ENCODE measurements around the gene LRMDA. TPM values are rescaled to one million over a fixed set of nuclear protein-coding genes. Genes with fewer than 3 reads are reported as not detected.

The LRMDA gene
- polyA plus RNA-seq, 3 donors: 39.8 to 59.6 (median 56.4) TPM

GRCh38 chr10:76106611-76107010 lies 675.2 kb downstream of the LRMDA start:
- Histone ChIP-seq H3K4me2 (replicated peaks; ENCODE audit: extremely low read depth, low read length, poor library complexity, severe bottlenecking) (no peak overlapping the region), H3K4me3 (replicated peaks in 1 of 3; ENCODE audit: low read depth in 2 of 3, low read length in 3 of 3) (no peak overlapping the region), H4K20me1 (ENCODE audit: insufficient read depth, low read length) (no peaks in the 10 kb centered on the region), H3K4me1 (ENCODE audit: control insufficient read depth in 1 of 2, insufficient read depth in 2 of 2, low read length in 2 of 2) (no peaks in the 10 kb centered on the region), H2AFZ (ENCODE audit: insufficient read depth, low read depth, low read length, poor library complexity, severe bottlenecking) (no peak overlapping the region), H3K79me2 (ENCODE audit: insufficient read depth, low read length) (no peaks in the 10 kb centered on the region), H3K36me3 (replicated peaks in 1 of 2; ENCODE audit: control insufficient read depth in 1 of 2, insufficient read depth in 2 of 2, low read length in 2 of 2) (no peaks in the 10 kb centered on the region), H3K27ac (ENCODE audit: low read depth in 1 of 2, low read length in 2 of 2) (no peak overlapping the region), H3K9ac (ENCODE audit: insufficient read depth, low read length, poor library complexity, severe bottlenecking) (no peak overlapping the region), H3K27me3 (ENCODE audit: control insufficient read depth in 2 of 2, insufficient read depth in 2 of 2, low read length in 2 of 2) (no peaks in the 10 kb centered on the region), H3K9me3 (replicated peaks in 1 of 2; ENCODE audit: control insufficient read depth in 1 of 2, insufficient read depth in 1 of 2, low read length in 2 of 2) (no peaks in the 10 kb centered on the region)
- DNase-seq: no peak
- H3K4me1 Mint-ChIP-seq: peaks cover 8% of the 10 kb centered on the region
- intact Hi-C loops (cut with micrococcal nuclease): no loop called here
- peaks cover 0 to 2% (median 1%) of the 10 kb centered on the region in 3 donors for H3K27me3 Mint-ChIP-seq (ENCODE audit: low read depth in 3 of 3)
- no peak overlapping the region for H3K27ac Mint-ChIP-seq
- WGBS (ENCODE audit: insufficient coverage): 96% methylated on average over 4 of the region's 6 CpGs
- TF ChIP-seq, protein P1, sequence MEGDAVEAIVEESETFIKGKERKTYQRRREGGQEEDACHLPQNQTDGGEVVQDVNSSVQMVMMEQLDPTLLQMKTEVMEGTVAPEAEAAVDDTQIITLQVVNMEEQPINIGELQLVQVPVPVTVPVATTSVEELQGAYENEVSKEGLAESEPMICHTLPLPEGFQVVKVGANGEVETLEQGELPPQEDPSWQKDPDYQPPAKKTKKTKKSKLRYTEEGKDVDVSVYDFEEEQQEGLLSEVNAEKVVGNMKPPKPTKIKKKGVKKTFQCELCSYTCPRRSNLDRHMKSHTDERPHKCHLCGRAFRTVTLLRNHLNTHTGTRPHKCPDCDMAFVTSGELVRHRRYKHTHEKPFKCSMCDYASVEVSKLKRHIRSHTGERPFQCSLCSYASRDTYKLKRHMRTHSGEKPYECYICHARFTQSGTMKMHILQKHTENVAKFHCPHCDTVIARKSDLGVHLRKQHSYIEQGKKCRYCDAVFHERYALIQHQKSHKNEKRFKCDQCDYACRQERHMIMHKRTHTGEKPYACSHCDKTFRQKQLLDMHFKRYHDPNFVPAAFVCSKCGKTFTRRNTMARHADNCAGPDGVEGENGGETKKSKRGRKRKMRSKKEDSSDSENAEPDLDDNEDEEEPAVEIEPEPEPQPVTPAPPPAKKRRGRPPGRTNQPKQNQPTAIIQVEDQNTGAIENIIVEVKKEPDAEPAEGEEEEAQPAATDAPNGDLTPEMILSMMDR (IDR thresholded peaks at IDR 0.05): no peak
- H3K4me3 Mint-ChIP-seq: no peak overlapping the region
- peaks cover 0 to 2% (median 0%) of the 10 kb centered on the region in 7 donors for H3K9me3 Mint-ChIP-seq
- peaks cover 14 to 16% of the 10 kb centered on the region in 2 donors for H3K36me3 Mint-ChIP-seq

DNA sequence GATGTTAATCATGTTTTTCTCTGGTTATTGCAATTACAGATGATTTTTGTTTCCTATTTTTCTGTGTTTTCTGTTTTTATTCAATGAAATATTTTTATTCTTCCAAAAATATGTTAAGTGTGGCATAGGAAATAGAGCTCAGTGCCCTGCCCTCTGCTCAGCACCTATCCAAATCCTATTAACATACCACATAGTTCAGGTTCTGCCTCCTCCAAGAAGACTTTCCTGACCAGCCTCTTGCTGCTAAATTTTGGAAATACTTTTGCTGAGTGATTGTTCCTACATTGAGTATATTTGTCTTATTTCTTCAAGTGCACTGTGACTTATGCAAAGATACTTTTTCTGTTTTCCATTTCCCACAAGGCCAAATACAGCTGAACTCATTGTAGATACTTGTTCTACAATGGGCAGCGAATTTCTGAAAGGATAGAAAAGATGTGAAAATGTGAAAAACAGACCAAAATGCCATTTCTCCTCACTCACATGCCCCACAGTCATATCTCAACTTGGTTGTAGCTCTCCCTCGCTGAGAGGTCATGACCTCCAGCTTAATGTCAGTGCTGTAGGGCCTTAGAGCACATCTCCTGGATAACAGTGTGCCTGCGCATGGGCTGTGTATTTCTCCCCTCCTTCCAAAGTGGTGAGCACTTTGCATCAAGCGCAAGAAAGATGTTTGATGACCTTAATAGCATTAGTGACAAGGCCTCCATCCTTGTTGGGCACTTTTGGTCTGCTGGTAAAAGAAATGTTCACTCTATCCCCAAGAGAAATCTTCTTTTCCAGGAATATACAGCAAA lies 677.3 kb downstream of the LRMDA start:
- Mint-ChIP-seq H3K4me3 (no peak overlapping the region), H3K36me3 (peaks cover 14 to 20% of the 10 kb centered on the region in 2 donors), H3K27ac (no peak overlapping the region), H3K27me3 (ENCODE audit: low read depth in 3 of 3) (peaks cover 0 to 2% (median 0%) of the 10 kb centered on the region in 3 donors), H3K4me1 (no peaks in the 10 kb centered on the region), H3K9me3 (peaks cover 0 to 2% (median 0%) of the 10 kb centered on the region in 7 donors)
- no peak for DNase-seq
- Histone ChIP-seq H3K9me3 (replicated peaks in 1 of 2; ENCODE audit: control insufficient read depth in 1 of 2, insufficient read depth in 1 of 2, low read length in 2 of 2) (no peaks in the 10 kb centered on the region), H4K20me1 (ENCODE audit: insufficient read depth, low read length) (no peaks in the 10 kb centered on the region), H3K4me2 (replicated peaks; ENCODE audit: extremely low read depth, low read length, poor library complexity, severe bottlenecking) (no peak overlapping the region), H3K27me3 (ENCODE audit: control insufficient read depth in 2 of 2, insufficient read depth in 2 of 2, low read length in 2 of 2) (no peaks in the 10 kb centered on the region), H3K4me3 (replicated peaks in 1 of 3; ENCODE audit: low read depth in 2 of 3, low read length in 3 of 3) (no peak overlapping the region), H3K9ac (ENCODE audit: insufficient read depth, low read length, poor library complexity, severe bottlenecking) (no peak overlapping the region), H3K36me3 (replicated peaks in 1 of 2; ENCODE audit: control insufficient read depth in 1 of 2, insufficient read depth in 2 of 2, low read length in 2 of 2) (no peaks in the 10 kb centered on the region), H3K4me1 (ENCODE audit: control insufficient read depth in 1 of 2, insufficient read depth in 2 of 2, low read length in 2 of 2) (no peaks in the 10 kb centered on the region), H2AFZ (ENCODE audit: insufficient read depth, low read depth, low read length, poor library complexity, severe bottlenecking) (no peak overlapping the region), H3K79me2 (ENCODE audit: insufficient read depth, low read length) (no peaks in the 10 kb centered on the region), H3K27ac (ENCODE audit: low read depth in 1 of 2, low read length in 2 of 2) (no peak overlapping the region)
- TF ChIP-seq, protein P1 (IDR thresholded peaks at IDR 0.05): no peak
- 100% methylated on average over 1 of the region's 4 CpGs for WGBS (ENCODE audit: insufficient coverage)
- intact Hi-C loops (cut with micrococcal nuclease): no loop called here

Measured in CD14-positive monocyte (primary cell).